H9 (cell line): ENCODE results near the gene TMEM266. TPM values are rescaled to one million over a fixed set of nuclear protein-coding genes. Genes with fewer than 3 reads are reported as not detected.
A peak's percentile ranks its signal among the peaks of the same experiment; 100 is the strongest.

ENCODE experiments used
- DNase-seq: peaks from one replicate; pipeline ENCODE4 v3.0.0-alpha.2; 2017
- H2AFZ ChIP-seq: one replicate; pipeline ENCODE4 v1.6.1; 2013; ENCODE audit warnings: mild to moderate bottlenecking, low read length, control low read depth, moderate library complexity
- H2AK5ac ChIP-seq: 2 replicates; pipeline ENCODE4 v1.6.1; 2013; ENCODE audit warnings: low read length, control low read depth, mixed read lengths; ENCODE audit not compliant: insufficient read length
- H2BK120ac ChIP-seq: one replicate; pipeline ENCODE4 v1.6.1; 2013; ENCODE audit warnings: low read depth, mild to moderate bottlenecking, low read length, control low read depth, inconsistent platforms; ENCODE audit not compliant: poor library complexity, severe bottlenecking
- H2BK12ac ChIP-seq: 2 replicates; pipeline ENCODE4 v1.6.1; 2013; ENCODE audit warnings: low read length, control low read depth, mixed read lengths, low read depth; ENCODE audit not compliant: insufficient read length
- H2BK15ac ChIP-seq: 2 replicates; pipeline ENCODE4 v1.6.1; 2013; ENCODE audit warnings: low read depth, low read length, control low read depth
- H2BK20ac ChIP-seq: one replicate; pipeline ENCODE4 v1.6.1; 2013; ENCODE audit warnings: low read depth, mild to moderate bottlenecking, low read length, control low read depth, inconsistent platforms; ENCODE audit not compliant: poor library complexity, severe bottlenecking
- H2BK5ac ChIP-seq: 2 replicates; pipeline ENCODE4 v1.6.1; 2013; ENCODE audit warnings: low read length, control low read depth, mixed read lengths; ENCODE audit not compliant: insufficient read length
- H3K14ac ChIP-seq: 2 replicates; pipeline ENCODE4 v1.6.1; 2013; ENCODE audit warnings: low read length, control low read depth; ENCODE audit not compliant: insufficient read depth
- H3K18ac ChIP-seq: 2 replicates; pipeline ENCODE4 v1.6.1; 2013; ENCODE audit warnings: low read depth, mild to moderate bottlenecking, mixed read lengths, low read length, control low read depth; ENCODE audit not compliant: insufficient read length
- H3K23ac ChIP-seq: 2 replicates; pipeline ENCODE4 v1.6.1; 2013; ENCODE audit warnings: low read length, control low read depth, mixed read lengths, low read depth; ENCODE audit not compliant: insufficient read length
- H3K23me2 ChIP-seq: 2 replicates; pipeline ENCODE4 v1.6.1; 2013; ENCODE audit warnings: low read depth, mild to moderate bottlenecking, mixed read lengths, low read length, control low read depth; ENCODE audit not compliant: insufficient read length, poor library complexity, severe bottlenecking
- H3K27ac ChIP-seq: 2 replicates; pipeline ENCODE4 v1.5.1; 2013; ENCODE audit warnings: low read length, control low read depth, mixed read lengths, low read depth; ENCODE audit not compliant: insufficient read length
- H3K27me3 ChIP-seq: 2 replicates; pipeline ENCODE4 v1.6.1; 2013; ENCODE audit warnings: low read length, control low read depth, inconsistent platforms; ENCODE audit not compliant: insufficient read depth
- H3K4ac ChIP-seq: 2 replicates; pipeline ENCODE4 v1.6.1; 2013; ENCODE audit warnings: low read depth, mild to moderate bottlenecking, control low read depth, inconsistent platforms, low read length, moderate library complexity
- H3K4me1 ChIP-seq: 2 replicates; pipeline ENCODE4 v1.6.1; 2013; ENCODE audit warnings: low read length, control low read depth, inconsistent platforms; ENCODE audit not compliant: insufficient read depth
- H3K4me2 ChIP-seq: 2 replicates; pipeline ENCODE4 v1.6.1; 2013; ENCODE audit warnings: low read length, control low read depth, mixed read lengths; ENCODE audit not compliant: insufficient read length, insufficient read depth
- H3K56ac ChIP-seq: 2 replicates; pipeline ENCODE4 v1.6.1; 2013; ENCODE audit warnings: low read depth, mild to moderate bottlenecking, mixed read lengths, low read length, control low read depth; ENCODE audit not compliant: insufficient read length
- H3K79me1 ChIP-seq: 2 replicates; pipeline ENCODE4 v1.6.1; 2013; ENCODE audit warnings: low read depth, mild to moderate bottlenecking, moderate library complexity, low read length, control low read depth, inconsistent platforms; ENCODE audit not compliant: insufficient read depth, poor library complexity, severe bottlenecking
- H3K79me2 ChIP-seq: 2 replicates; pipeline ENCODE4 v1.6.1; 2013; ENCODE audit warnings: low read length, control low read depth, inconsistent platforms; ENCODE audit not compliant: insufficient read depth
- H3K9ac ChIP-seq: 2 replicates; pipeline ENCODE4 v1.6.1; 2013; ENCODE audit warnings: low read length, control low read depth, mixed read lengths; ENCODE audit not compliant: insufficient read length; ENCODE audit errors: extremely low read depth
- H3K9me3 ChIP-seq: one replicate; pipeline ENCODE4 v1.6.1; 2013; ENCODE audit warnings: low read depth, low read length, inconsistent platforms; ENCODE audit not compliant: control insufficient read depth
- H3T11ph ChIP-seq: one replicate; pipeline ENCODE4 v1.6.1; 2013; ENCODE audit warnings: mild to moderate bottlenecking, low read length, control low read depth, inconsistent platforms
- H4K20me1 ChIP-seq: one replicate; pipeline ENCODE4 v1.6.1; 2013; ENCODE audit not compliant: control insufficient read depth, insufficient read length, insufficient read depth
- H4K5ac ChIP-seq: 2 replicates; pipeline ENCODE4 v1.6.1; 2013; ENCODE audit warnings: low read depth, mild to moderate bottlenecking, mixed read lengths, low read length, control low read depth; ENCODE audit not compliant: insufficient read length
- H4K8ac ChIP-seq: replicated peaks from 2 replicates; pipeline ENCODE4 v1.6.1; 2013; ENCODE audit warnings: low read length, control low read depth, mixed read lengths, low read depth; ENCODE audit not compliant: insufficient read length
- H4K91ac ChIP-seq: 2 replicates; pipeline ENCODE4 v1.6.1; 2013; ENCODE audit warnings: low read depth, mild to moderate bottlenecking, moderate library complexity, mixed read lengths, low read length, control low read depth; ENCODE audit not compliant: insufficient read length
- H3K27ac Mint-ChIP-seq, 3 experiments: 2 replicates in 2 of 3; 3 replicates in 1 of 3; pipeline ENCODE4 v1.8.0; 2020 to 2021; ENCODE audit warnings: mixed read lengths in 3 of 3, mild to moderate bottlenecking in 1 of 3, moderate library complexity in 1 of 3
- H3K27me3 Mint-ChIP-seq: 2 replicates; pipeline ENCODE4 v1.8.0; 2021; ENCODE audit warnings: low read depth, mild to moderate bottlenecking, moderate library complexity, mixed read lengths
- H3K36me3 Mint-ChIP-seq, 3 experiments: 2 replicates in 2 of 3; 3 replicates in 1 of 3; pipeline ENCODE4 v1.8.0; 2020 to 2021; ENCODE audit warnings: low read depth in 3 of 3, mixed read lengths in 3 of 3; ENCODE audit not compliant: insufficient read depth in 1 of 3
- H3K4me1 Mint-ChIP-seq, 2 experiments: 2 replicates each; pipeline ENCODE4 v1.8.0; 2020; ENCODE audit warnings: mixed read lengths in 2 of 2
- H3K4me3 Mint-ChIP-seq, 2 experiments: 2 replicates in 1 of 2; 3 replicates in 1 of 2; pipeline ENCODE4 v1.8.0; 2020 to 2021; ENCODE audit warnings: mild to moderate bottlenecking in 2 of 2, mixed read lengths in 2 of 2, moderate library complexity in 1 of 2
- H3K9me3 Mint-ChIP-seq, 2 experiments: 2 replicates in 1 of 2; 3 replicates in 1 of 2; pipeline ENCODE4 v1.8.0; 2020; ENCODE audit warnings: mild to moderate bottlenecking in 2 of 2, mixed read lengths in 2 of 2, moderate library complexity in 1 of 2
- WGBS: extraction: QIAGEN DNeasy Blood & Tissue Kit; methylation state at CpG from one replicate; pipeline ENCODE4 v1.1.7; 2013; ENCODE audit warnings: missing lambda C conversion rate, low lambda C conversion rate, mixed read lengths; ENCODE audit not compliant: insufficient read length; ENCODE audit errors: extremely low coverage; 5-methylcytosine and 5-hydroxymethylcytosine counted together
- total RNA-seq: library from RNA; stranded (reverse); gene quantifications from 2 replicates; pipeline ENCODE4 v1.2.1, GENCODE V29; 2021
- TF ChIP-seq, protein P1 (sequence below): fragments of 200-600 bp; sonication (generic); conservative IDR thresholded peaks from 3 replicates; pipeline ENCODE4 v1.8.0; 2021; ENCODE audit warnings: antibody characterized with exemption, mild to moderate bottlenecking

The TMEM266 gene
- total RNA-seq, 1 experiment from 2014 or later, result 0.81 TPM

DNA sequence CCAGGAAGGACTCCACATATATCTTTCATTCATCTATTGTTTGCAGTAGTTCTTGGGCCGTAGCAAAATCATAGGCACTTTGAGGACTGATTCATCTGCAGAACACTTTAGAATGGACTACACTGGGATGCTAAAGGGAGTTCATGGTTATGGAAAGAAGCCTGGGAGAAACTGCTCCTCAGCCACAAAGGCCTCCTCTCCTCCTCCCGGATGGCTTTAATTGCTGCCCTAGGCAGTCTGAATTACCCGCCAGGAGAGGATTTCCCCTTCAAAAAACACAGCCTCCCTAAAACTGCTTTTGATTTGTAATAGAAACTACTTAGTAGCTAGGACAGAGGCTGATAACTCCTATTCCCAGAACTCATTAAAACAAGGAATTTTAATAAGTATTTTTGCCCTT, 4.6 kb downstream of the TMEM266 start:
- no CpG with 5 or more reads among the region's 3 CpGs for WGBS
- Histone ChIP-seq H2BK5ac (no peak overlapping the region), H4K91ac (no peak overlapping the region), H3K4me2 (no peak overlapping the region), H3K9ac (no peak overlapping the region), H2BK20ac (no peak overlapping the region), H3K9me3 (no peaks in the 10 kb centered on the region), H3K4me1 (peaks cover 3% of the 10 kb centered on the region; the same call in 1 of the 2 replicates), H3K79me1 (no peaks in the 10 kb centered on the region), H4K5ac (no peak overlapping the region), H2BK12ac (no peak overlapping the region), H4K8ac (no peak overlapping the region), H3K56ac (no peak overlapping the region), H3K18ac (no peak overlapping the region), H3K27me3 (no peaks in the 10 kb centered on the region), H3T11ph (no peak overlapping the region), H3K79me2 (no peaks in the 10 kb centered on the region), H3K14ac (no peak overlapping the region), H4K20me1 (no peaks in the 10 kb centered on the region), H3K4ac (no peak overlapping the region), H3K23ac (no peak overlapping the region), H2AK5ac (no peak overlapping the region), H2BK15ac (no peak overlapping the region), H2BK120ac (no peak overlapping the region), H3K27ac (no peak overlapping the region), H3K23me2 (peaks cover 5% of the 10 kb centered on the region), H2AFZ (no peak overlapping the region)
- Mint-ChIP-seq H3K27ac (0 out of 7 replicates have a peak overlapping the region, but pooled peaks of 1 of the 3 experiments have one; percentile 17), H3K4me1 (peaks cover 27 to 29% of the 10 kb centered on the region in 2 experiments), H3K4me3 (peak overlapping the region in 1 of 2 experiments; percentile 9; a peak in 1 of 5 replicates), H3K36me3 (no peaks in the 10 kb centered on the region; a peak in 2 of 7 replicates), H3K9me3 (no peaks in the 10 kb centered on the region; a peak in 1 of 5 replicates), H3K27me3 (peaks cover 35% of the 10 kb centered on the region)
- DNase-seq, result no peak
- TF ChIP-seq, protein P1, sequence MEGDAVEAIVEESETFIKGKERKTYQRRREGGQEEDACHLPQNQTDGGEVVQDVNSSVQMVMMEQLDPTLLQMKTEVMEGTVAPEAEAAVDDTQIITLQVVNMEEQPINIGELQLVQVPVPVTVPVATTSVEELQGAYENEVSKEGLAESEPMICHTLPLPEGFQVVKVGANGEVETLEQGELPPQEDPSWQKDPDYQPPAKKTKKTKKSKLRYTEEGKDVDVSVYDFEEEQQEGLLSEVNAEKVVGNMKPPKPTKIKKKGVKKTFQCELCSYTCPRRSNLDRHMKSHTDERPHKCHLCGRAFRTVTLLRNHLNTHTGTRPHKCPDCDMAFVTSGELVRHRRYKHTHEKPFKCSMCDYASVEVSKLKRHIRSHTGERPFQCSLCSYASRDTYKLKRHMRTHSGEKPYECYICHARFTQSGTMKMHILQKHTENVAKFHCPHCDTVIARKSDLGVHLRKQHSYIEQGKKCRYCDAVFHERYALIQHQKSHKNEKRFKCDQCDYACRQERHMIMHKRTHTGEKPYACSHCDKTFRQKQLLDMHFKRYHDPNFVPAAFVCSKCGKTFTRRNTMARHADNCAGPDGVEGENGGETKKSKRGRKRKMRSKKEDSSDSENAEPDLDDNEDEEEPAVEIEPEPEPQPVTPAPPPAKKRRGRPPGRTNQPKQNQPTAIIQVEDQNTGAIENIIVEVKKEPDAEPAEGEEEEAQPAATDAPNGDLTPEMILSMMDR, result no peak
